Hepatocyte (in vitro differentiated cells): ENCODE data around the gene CEP131. TPM values are rescaled to one million over a fixed set of nuclear protein-coding genes. Genes with fewer than 3 reads are reported as not detected.

Experiments used
- DNase-seq: peaks from one replicate; pipeline ENCODE4 v3.0.0-alpha.2; 2016; ENCODE audit warnings: low spot score
- H2AFZ ChIP-seq: fragments of 200-600 bp; sonication (generic); 2 replicates; pipeline ENCODE4 v1.6.0; 2016; ENCODE audit warnings: antibody characterized with exemption, mild to moderate bottlenecking
- H3K27ac ChIP-seq: fragments of 200-600 bp; sonication (generic); 2 replicates; pipeline ENCODE4 v1.5.1; 2016; ENCODE audit warnings: mild to moderate bottlenecking
- H3K27me3 ChIP-seq: fragments of 200-600 bp; sonication (generic); 2 replicates; pipeline ENCODE4 v1.6.1; 2016
- H3K36me3 ChIP-seq: fragments of 200-600 bp; sonication (generic); replicated peaks from 2 replicates; pipeline ENCODE4 v1.5.1; 2016; ENCODE audit warnings: low read depth; ENCODE audit not compliant: insufficient read depth
- H3K4me1 ChIP-seq: fragments of 200-600 bp; sonication (generic); 2 replicates; pipeline ENCODE4 v1.5.1; 2016; ENCODE audit warnings: mild to moderate bottlenecking, moderate library complexity; ENCODE audit not compliant: insufficient read depth
- H3K4me2 ChIP-seq: fragments of 200-600 bp; sonication (generic); 2 replicates; pipeline ENCODE4 v1.6.0; 2016
- H3K4me3 ChIP-seq: fragments of 200-600 bp; sonication (generic); 2 replicates; pipeline ENCODE4 v1.5.1; 2016; ENCODE audit warnings: mild to moderate bottlenecking
- H3K79me2 ChIP-seq: fragments of 200-600 bp; sonication (generic); 2 replicates; pipeline ENCODE4 v1.6.0; 2017; ENCODE audit warnings: mild to moderate bottlenecking
- H3K9me2 ChIP-seq: fragments of 200-600 bp; sonication (generic); replicated peaks from 2 replicates; pipeline ENCODE4 v1.6.0; 2017; ENCODE audit warnings: mild to moderate bottlenecking; ENCODE audit not compliant: insufficient read depth
- H3K9me3 ChIP-seq: fragments of 200-600 bp; sonication (generic); 2 replicates; pipeline ENCODE4 v1.5.1; 2016; ENCODE audit warnings: low read depth, mild to moderate bottlenecking
- H4K20me1 ChIP-seq: fragments of 200-600 bp; sonication (generic); 2 replicates; pipeline ENCODE4 v1.6.0; 2016; ENCODE audit warnings: mild to moderate bottlenecking; ENCODE audit not compliant: insufficient read depth, poor library complexity, severe bottlenecking
- EZH2 ChIP-seq: fragments of 200-600 bp; sonication (generic); IDR thresholded peaks from 2 replicates; pipeline ENCODE4 v1.6.1; 2016; ENCODE audit warnings: antibody characterized with exemption, mild to moderate bottlenecking, borderline replicate concordance
- EZH2phosphoT487 ChIP-seq: fragments of 200-600 bp; sonication (generic); IDR thresholded peaks from one replicate; pipeline ENCODE4 v1.6.1; 2018; ENCODE audit warnings: antibody characterized with exemption, mild to moderate bottlenecking, low read depth, moderate library complexity; ENCODE audit not compliant: unreplicated experiment, severe bottlenecking
- WGBS: methylation state at CpG from one replicate; pipeline ENCODE4 v1.1.6; 2016; ENCODE audit warnings: low lambda C conversion rate; ENCODE audit errors: missing lambda C conversion rate; 5-methylcytosine and 5-hydroxymethylcytosine counted together
- polyA plus RNA-seq: library from polyadenylated mRNA; unstranded; fragments of >200 nt; fragmentation: Nextera tagmentation; extraction: Ambion mirVana; gene quantifications from 2 replicates; pipeline ENCODE4 v1.2.1, GENCODE V29; 2016
- total RNA-seq: library from RNA; depleted of rRNA; stranded (reverse); fragments of >200 nt; gene quantifications from 2 replicates; pipeline ENCODE4 v1.2.3, GENCODE V29; 2014
- TF ChIP-seq, protein P1 (sequence below): fragments of 200-600 bp; sonication (generic); IDR thresholded peaks from 2 replicates; pipeline ENCODE4 v1.5.1; 2016; ENCODE audit warnings: antibody characterized with exemption, mild to moderate bottlenecking; ENCODE audit not compliant: poor library complexity

The CEP131 gene
- total and polyA plus RNA-seq, 2 experiments from 2014 or later = 7.3 to 10.1 TPM

DNA sequence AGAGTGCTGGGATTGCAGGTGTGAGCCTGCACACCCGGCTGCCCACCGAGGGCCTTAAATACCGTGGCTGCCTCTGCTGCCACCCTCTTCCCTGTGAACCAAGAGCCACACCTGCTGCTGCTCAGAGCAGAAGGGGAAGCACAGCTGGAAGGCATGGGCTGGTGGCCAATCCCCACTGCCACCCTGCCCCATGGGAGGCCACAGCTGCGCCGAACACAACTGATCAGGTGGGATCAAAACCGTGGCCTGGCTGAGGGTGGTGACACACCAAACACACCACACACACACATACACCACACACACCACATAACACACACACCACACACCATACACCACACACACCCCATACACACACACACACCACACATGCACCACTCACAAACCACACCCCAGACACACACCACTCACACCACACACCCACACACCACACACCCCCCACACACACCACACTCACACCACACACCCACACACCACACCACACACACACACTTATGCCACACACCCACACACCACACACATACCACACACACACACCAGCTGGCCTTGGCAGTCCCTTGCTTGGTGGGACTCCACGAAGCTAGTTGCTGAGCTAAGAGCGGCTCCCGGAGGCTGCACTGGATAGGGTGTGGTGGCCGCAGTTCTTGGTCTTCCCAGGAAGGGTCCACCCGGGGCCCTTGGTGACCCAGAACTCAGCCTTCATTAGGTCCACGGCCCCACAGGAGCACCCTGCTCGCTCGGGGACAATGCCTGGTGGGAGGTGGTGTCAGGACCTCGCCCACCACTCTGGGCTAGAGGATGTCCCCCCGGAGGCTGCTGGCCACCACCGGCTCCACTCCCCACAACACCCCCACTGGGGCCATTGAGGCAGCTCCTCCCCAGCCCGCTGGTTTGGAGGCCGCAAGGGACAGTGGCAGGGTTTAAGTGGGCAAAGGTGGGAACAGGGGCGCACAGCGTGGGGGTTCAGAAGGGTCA lies 14.9 kb downstream of the CEP131 start:
- H3K4me3 ChIP-seq = no peak overlapping the region
- H3K4me1 ChIP-seq = no peaks in the 10 kb centered on the region
- H3K27ac ChIP-seq = no peak overlapping the region
- H3K4me2 ChIP-seq = no peak overlapping the region
- WGBS = 95% methylated on average over 19 of the region's 21 CpGs
- TF ChIP-seq, protein P1, sequence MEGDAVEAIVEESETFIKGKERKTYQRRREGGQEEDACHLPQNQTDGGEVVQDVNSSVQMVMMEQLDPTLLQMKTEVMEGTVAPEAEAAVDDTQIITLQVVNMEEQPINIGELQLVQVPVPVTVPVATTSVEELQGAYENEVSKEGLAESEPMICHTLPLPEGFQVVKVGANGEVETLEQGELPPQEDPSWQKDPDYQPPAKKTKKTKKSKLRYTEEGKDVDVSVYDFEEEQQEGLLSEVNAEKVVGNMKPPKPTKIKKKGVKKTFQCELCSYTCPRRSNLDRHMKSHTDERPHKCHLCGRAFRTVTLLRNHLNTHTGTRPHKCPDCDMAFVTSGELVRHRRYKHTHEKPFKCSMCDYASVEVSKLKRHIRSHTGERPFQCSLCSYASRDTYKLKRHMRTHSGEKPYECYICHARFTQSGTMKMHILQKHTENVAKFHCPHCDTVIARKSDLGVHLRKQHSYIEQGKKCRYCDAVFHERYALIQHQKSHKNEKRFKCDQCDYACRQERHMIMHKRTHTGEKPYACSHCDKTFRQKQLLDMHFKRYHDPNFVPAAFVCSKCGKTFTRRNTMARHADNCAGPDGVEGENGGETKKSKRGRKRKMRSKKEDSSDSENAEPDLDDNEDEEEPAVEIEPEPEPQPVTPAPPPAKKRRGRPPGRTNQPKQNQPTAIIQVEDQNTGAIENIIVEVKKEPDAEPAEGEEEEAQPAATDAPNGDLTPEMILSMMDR = no peak
- TF ChIP-seq EZH2phosphoT487 (no peak), EZH2 (no peak)
- H3K9me3 ChIP-seq = no peaks in the 10 kb centered on the region
- H4K20me1 ChIP-seq = no peaks in the 10 kb centered on the region
- H3K36me3 ChIP-seq = no peaks in the 10 kb centered on the region
- H3K79me2 ChIP-seq = no peaks in the 10 kb centered on the region
- no peak for DNase-seq
- no peaks in the 10 kb centered on the region for H3K27me3 ChIP-seq
- H3K9me2 ChIP-seq = no peaks in the 10 kb centered on the region
- no peak overlapping the region for H2AFZ ChIP-seq

DNA sequence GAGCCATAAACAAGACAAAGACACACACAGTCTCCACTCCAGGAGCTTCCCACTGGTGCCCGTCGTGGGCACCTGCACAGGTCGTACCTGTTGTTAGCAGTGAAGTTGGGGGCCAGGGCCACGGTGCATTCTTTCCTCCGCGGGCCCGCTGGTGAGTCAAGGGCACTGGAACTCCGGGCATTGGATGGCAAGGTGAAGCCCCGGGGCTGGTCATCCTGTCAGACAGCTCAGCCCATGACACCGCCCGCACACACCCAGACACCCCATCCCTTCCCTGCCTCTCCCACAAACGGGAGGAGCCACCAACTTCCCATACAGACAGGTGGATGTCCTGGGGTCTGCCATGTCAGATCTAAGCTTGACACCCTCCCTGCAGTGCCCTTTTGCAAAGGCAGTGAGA lies 16.1 kb downstream of the CEP131 start:
- no peak overlapping the region for H3K4me3 ChIP-seq
- H3K9me2 ChIP-seq = no peaks in the 10 kb centered on the region
- 93% methylated on average over 12 of the region's 12 CpGs for WGBS
- H4K20me1 ChIP-seq = no peaks in the 10 kb centered on the region
- H3K9me3 ChIP-seq = no peaks in the 10 kb centered on the region
- H2AFZ ChIP-seq = no peak overlapping the region
- H3K4me1 ChIP-seq = no peaks in the 10 kb centered on the region
- no peaks in the 10 kb centered on the region for H3K36me3 ChIP-seq
- no peak overlapping the region for H3K27ac ChIP-seq
- no peak for DNase-seq
- H3K79me2 ChIP-seq = no peaks in the 10 kb centered on the region
- H3K27me3 ChIP-seq = no peaks in the 10 kb centered on the region
- H3K4me2 ChIP-seq = no peak overlapping the region
- TF ChIP-seq, protein P1 = no peak
- TF ChIP-seq EZH2phosphoT487 (no peak), EZH2 (no peak)

DNA sequence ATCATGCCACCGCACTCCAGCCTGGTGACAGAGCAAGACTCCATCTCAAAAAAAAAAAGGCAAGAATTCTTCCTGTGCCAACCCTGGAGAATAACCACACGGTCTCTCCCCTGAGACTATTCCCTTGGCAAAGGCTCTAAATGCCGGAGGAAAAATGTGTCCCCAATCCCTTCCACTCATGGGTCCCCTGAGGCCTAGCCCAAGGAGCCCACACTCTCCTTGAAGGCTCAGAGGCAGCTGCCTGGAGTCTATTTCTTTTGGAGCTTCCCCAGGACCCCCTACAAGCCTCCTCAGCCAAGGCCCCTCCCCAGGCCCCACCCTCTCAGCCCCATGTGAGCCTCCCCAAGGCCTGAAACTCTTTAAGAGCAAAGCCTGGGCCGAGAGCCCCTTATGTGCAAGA lies 16.6 kb downstream of the CEP131 start:
- H3K27ac ChIP-seq = no peak overlapping the region
- H3K4me1 ChIP-seq = no peaks in the 10 kb centered on the region
- no peak overlapping the region for H3K4me2 ChIP-seq
- H3K9me3 ChIP-seq = no peaks in the 10 kb centered on the region
- no peaks in the 10 kb centered on the region for H4K20me1 ChIP-seq
- no peaks in the 10 kb centered on the region for H3K27me3 ChIP-seq
- 93% methylated on average over 4 of the region's 4 CpGs for WGBS
- no peaks in the 10 kb centered on the region for H3K9me2 ChIP-seq
- no peak for DNase-seq
- TF ChIP-seq, protein P1 = no peak
- TF ChIP-seq EZH2 (no peak), EZH2phosphoT487 (no peak)
- H2AFZ ChIP-seq = no peak overlapping the region
- H3K36me3 ChIP-seq = no peaks in the 10 kb centered on the region
- no peaks in the 10 kb centered on the region for H3K79me2 ChIP-seq
- no peak overlapping the region for H3K4me3 ChIP-seq
